Activated CD4-positive, alpha-beta T cell treated with anti-CD3 and anti-CD28 coated beads for 24 hours (primary cell): ENCODE data around the gene THSD4.
"Not testable (repeated sequence)": the region's sequence is repeated elsewhere in the genome, so short reads cannot be mapped to it uniquely, and the experiment has no call there.

Source experiments
- DNase-seq, 2 donors: peaks; one replicate each; pipeline ENCODE4 v3.0.0-alpha.2; 2020; ENCODE audit warnings: low read depth in 2 of 2

Gene THSD4

GRCh38 chr15:71261418-71261817, 146.1 kb downstream of the THSD4 start:
- DNase-seq = no peak

GRCh38 chr15:71261909-71262308, 146.6 kb downstream of the THSD4 start:
- no peak for DNase-seq

- no peak for DNase-seq
Measured at GRCh38 chr15:71262599-71262998, 147.3 kb downstream of the THSD4 start.

GRCh38 chr15:71265606-71266005, 150.3 kb downstream of the THSD4 start:
- DNase-seq = not testable (repeated sequence)

- DNase-seq = no peak
Measured at GRCh38 chr15:71271327-71271726, 156.1 kb downstream of the THSD4 start.

GRCh38 chr15:71272932-71273331, 157.7 kb downstream of the THSD4 start:
- DNase-seq = no peak

- no peak for DNase-seq
Measured at GRCh38 chr15:71273731-71274447, 158.6 kb downstream of the THSD4 start.

GRCh38 chr15:71274448-71274798, 159.2 kb downstream of the THSD4 start:
- DNase-seq = no peak

- no peak for DNase-seq
Measured at GRCh38 chr15:71275098-71275497, 159.8 kb downstream of the THSD4 start.

- DNase-seq = no peak
Measured at GRCh38 chr15:71275566-71276335, 160.5 kb downstream of the THSD4 start.

- no peak for DNase-seq
Measured at GRCh38 chr15:71276336-71276665, 161.0 kb downstream of the THSD4 start.

GRCh38 chr15:71278989-71279756, 163.9 kb downstream of the THSD4 start:
- no peak for DNase-seq

GRCh38 chr15:71279757-71280141, 164.5 kb downstream of the THSD4 start:
- no peak for DNase-seq

- no peak for DNase-seq
Measured at GRCh38 chr15:71280206-71280605, 164.9 kb downstream of the THSD4 start.

GRCh38 chr15:71281256-71281655, 166.0 kb downstream of the THSD4 start:
- DNase-seq = no peak

GRCh38 chr15:71282076-71282475, 166.8 kb downstream of the THSD4 start:
- DNase-seq = no peak

- no peak for DNase-seq
Measured at GRCh38 chr15:71288348-71288955, 173.2 kb downstream of the THSD4 start.

GRCh38 chr15:71290002-71290401, 174.7 kb downstream of the THSD4 start:
- DNase-seq = no peak

GRCh38 chr15:71290881-71291635, 175.8 kb downstream of the THSD4 start:
- no peak for DNase-seq

GRCh38 chr15:71291723-71292122, 176.5 kb downstream of the THSD4 start:
- DNase-seq = no peak

- no peak for DNase-seq
Measured at GRCh38 chr15:71293723-71294122, 178.5 kb downstream of the THSD4 start.
